Activated CD4-positive, CD25-positive, alpha-beta regulatory T cell treated with anti-CD3 and anti-CD28 coated beads, Interleukin-2, amount 50 U/mL, for 24 hours (primary cell): Measurements from ENCODE around the gene GPATCH2L.

Experiments used
- ATAC-seq, 2 donors: fragments of 150-1000 bp; cut with Tn5 transposase; one replicate each; pipeline ENCODE4 v1.10.0; 2021; ENCODE audit warnings: mild to moderate bottlenecking in 1 of 2, moderate library complexity in 1 of 2

GPATCH2L gene

GRCh38 chr14:76151398-76152332 lies at the start of gene GPATCH2L:
Gene GPATCH2L, plus strand, starts transcription at chr14:76151922. Its CDS starts 2,442 bp downstream, at chr14:76154364.
- ATAC-seq: peak; percentile 90 to 93

- no peak for ATAC-seq
Measured at GRCh38 chr14:76104802-76105355, 46.8 kb upstream of the GPATCH2L start.

DNA sequence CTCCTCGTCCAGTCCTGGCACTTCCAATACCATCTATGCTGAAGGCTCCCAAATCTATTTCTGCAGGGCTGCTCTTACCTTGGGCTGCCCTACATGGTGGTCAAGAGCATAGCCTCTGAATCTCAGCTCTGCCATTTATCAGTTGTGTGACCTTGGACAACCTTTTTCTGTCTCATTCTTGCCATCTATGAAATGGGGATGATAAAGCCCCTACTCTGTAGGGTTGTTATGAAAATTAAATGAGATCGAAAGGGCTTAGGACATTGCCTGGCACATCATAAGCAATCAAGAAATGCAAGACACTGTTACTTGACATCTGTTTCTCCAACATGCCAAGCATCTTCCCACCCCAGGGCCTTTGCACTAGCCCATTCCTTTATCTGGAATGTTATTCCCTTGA lies 45.5 kb upstream of the GPATCH2L start:
- ATAC-seq: no peak

GRCh38 chr14:76109087-76109880 lies 42.4 kb upstream of the GPATCH2L start:
- ATAC-seq: no peak

- ATAC-seq: no peak
Measured at GRCh38 chr14:76112889-76113624, 38.7 kb upstream of the GPATCH2L start.

- ATAC-seq: no peak
Measured at GRCh38 chr14:76113691-76114090, 38.0 kb upstream of the GPATCH2L start.

- ATAC-seq: no peak
Measured at GRCh38 chr14:76115010-76115422, 36.7 kb upstream of the GPATCH2L start.

- no peak for ATAC-seq
Measured at GRCh38 chr14:76117789-76118484, 33.8 kb upstream of the GPATCH2L start.

DNA sequence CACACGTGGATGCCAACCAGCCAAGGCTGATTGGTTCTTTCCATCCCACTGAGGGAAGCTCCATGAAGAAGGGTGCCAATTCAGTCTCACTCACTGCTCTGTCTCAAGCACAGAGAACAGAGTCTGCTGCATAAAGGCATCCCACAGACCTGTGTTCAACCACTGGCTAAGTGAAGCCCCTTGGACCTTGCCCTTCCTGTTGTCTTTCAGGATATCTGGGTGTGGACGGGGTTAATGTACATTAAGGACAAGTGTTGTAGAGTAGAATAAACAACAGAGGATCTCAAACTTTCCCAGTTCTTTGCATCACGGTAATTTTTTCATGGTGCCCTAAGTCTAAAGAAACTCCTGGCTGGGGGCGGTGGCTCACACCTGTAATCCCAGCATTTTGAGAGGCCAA lies 33.1 kb upstream of the GPATCH2L start:
- ATAC-seq: no peak

- ATAC-seq: no peak
Measured at GRCh38 chr14:76121089-76121748, 30.5 kb upstream of the GPATCH2L start.

DNA sequence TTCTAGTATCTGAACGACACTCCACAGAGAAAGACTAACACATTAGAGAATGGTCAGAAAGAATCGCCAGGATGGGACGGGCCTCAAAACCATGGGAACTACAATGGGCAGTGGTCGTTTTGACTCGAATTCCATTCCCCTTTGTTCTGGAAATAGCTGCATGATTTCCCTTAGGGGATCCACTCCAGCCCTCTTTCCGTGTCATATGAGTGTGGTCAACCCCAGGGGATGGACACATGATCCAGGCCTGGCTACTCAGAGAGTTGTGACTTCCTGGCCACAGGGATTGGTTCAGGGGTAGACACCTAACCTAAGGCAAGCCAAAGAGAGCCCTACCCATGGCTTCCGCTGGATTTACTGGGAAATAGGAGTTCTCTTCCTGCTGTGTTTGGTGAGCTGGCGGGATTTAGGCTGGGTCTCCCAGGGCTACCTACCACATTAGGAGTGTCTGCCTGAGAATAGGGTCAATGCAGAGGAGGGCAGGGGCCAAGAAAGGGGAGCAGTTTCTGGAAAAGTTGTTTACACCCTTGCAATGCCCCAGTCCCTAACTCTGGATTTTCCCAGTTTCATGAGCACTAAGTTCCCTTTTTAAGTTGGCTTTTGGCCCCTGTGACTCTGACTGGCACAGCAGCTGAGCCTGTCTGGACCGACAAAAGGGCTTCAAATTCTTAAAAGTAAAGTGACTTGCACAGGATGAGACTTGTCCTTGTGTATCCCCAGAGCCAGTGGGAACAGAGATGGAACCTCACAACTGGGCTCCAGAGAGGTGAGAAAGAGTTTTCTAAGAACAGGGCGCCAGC lies 28.1 kb upstream of the GPATCH2L start:
- no peak for ATAC-seq

DNA sequence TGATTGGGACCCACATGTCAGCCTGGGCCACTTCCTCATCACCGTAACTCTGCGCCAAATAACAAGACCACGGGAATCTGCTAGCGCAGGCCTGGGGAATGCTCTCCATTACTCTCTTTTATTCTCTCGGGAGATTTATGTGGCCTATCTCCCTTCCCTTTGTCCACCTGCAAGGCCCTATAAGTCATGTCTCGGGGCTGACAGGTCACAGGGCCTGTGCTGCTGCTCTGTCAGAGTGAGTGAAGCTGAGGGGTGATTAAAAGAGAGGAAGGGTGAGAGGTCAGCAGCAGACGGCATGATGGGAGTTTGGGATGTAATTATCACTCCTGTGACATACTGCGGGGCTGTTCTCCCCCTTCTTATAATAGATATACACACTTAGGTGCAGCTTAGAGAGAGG lies 26.2 kb upstream of the GPATCH2L start:
- no peak for ATAC-seq

DNA sequence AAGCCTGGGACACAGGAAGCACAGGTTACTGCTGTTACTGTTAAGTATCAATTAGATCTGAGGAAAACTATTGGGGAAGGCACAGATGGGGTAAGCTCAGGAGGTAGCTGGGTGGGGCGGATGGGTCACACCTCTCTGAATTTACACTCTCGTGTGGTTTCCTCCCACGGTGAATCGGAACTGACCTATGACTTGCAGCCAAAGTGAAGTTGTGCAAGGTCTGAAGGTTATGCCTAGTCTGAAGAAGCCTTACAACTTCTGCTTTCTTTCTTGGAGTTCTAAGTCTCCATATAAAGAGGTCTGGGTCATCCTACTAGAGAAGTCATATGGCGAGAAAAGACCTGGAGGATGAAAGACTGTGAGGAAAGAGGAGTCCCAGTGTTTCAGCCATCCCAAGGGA lies 25.6 kb upstream of the GPATCH2L start:
- ATAC-seq: no peak

GRCh38 chr14:76129851-76130576 lies 21.7 kb upstream of the GPATCH2L start:
- ATAC-seq: no peak

DNA sequence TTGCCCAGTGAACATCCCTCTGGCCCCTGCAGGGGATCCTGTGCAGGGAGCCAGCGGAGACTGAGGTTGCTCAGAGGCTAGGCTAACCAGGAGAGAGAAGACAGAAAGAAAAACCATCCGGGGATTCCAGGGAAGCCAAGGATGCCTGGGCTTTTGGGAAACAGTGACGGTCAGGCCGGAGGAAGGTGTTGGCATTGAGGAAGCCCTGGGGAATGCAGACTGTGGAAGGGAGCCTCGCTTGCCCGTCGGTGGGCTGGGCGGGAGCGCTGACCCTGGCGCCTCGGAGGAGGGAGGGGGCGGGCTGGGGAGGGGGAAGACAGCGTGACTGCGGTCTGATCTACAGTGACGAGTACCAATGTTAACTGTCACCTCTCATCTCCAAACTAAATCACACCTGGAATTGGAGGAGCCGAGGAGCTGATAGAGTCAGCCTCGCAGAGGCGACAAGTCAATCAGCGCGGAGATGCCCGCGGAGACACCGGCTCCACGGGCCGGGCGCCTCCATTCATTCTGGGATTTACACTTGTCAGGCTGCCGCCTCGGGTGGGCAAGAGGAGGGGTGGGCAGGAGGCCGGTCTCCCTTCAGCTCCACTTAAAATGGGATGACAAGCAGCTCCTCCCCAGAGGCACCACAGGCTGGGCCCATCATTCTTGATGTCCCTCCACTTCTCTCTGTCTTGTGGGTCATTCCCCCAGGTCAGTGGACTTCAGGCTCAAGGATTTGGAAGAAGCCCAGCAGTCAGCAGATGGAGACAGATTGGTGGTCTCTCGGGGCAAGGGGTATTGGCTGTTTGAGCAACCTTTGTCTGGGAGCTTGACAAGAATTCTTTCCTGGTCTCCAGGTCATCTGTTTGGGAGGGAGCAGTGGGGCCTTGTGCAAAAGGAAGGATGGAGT lies 20.4 kb upstream of the GPATCH2L start:
- no peak for ATAC-seq

- ATAC-seq: no peak
Measured at GRCh38 chr14:76133103-76133502, 18.6 kb upstream of the GPATCH2L start.

- no peak for ATAC-seq
Measured at GRCh38 chr14:76134231-76134630, 17.5 kb upstream of the GPATCH2L start.

DNA sequence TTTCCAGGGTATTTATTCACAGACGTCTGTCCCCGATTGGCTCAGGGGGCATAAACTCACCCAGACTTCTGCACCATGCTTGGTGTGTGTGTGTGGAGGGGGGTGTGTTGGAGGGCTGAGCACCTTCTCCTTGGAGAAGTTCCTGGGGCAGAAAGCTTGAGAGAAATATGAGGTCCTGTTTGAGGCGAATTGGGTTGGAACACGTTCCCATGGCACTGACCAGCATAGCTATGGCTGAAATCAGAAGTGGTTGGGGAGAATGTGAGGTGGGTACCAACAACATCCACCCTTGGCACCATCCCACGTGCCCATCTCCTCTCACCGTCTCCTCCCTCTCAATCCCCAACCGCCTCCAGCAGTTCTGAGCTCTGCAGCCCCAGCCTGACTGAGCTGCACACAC lies 16.0 kb upstream of the GPATCH2L start:
- no peak for ATAC-seq
